Nephron (organoid): Measurements from ENCODE around the gene ANKRD13C.
"Not testable (repeated sequence)": the region's sequence is repeated elsewhere in the genome, so short reads cannot be mapped to it uniquely, and the experiment has no call there.

Source experiments
- H3K27ac Mint-ChIP-seq, 3 experiments: 2 replicates each; pipeline ENCODE4 v1.8.0; 2020; ENCODE audit warnings: mixed read lengths in 3 of 3, mild to moderate bottlenecking in 2 of 3, moderate library complexity in 1 of 3
- H3K27me3 Mint-ChIP-seq: 2 replicates; pipeline ENCODE4 v1.8.0; 2021; ENCODE audit warnings: low read depth, mild to moderate bottlenecking, moderate library complexity, mixed read lengths
- H3K36me3 Mint-ChIP-seq: 2 replicates; pipeline ENCODE4 v1.8.0; 2020; ENCODE audit warnings: low read depth, mixed read lengths
- H3K4me1 Mint-ChIP-seq: 2 replicates; pipeline ENCODE4 v1.8.0; 2020; ENCODE audit warnings: mixed read lengths
- H3K4me3 Mint-ChIP-seq, 3 experiments: 2 replicates each; pipeline ENCODE4 v1.8.0; 2020; ENCODE audit warnings: mild to moderate bottlenecking in 3 of 3, mixed read lengths in 3 of 3, moderate library complexity in 2 of 3
- H3K9me3 Mint-ChIP-seq: 2 replicates; pipeline ENCODE4 v1.8.0; 2020; ENCODE audit warnings: mixed read lengths
- TF ChIP-seq, protein P1 (sequence below), 3 experiments: fragments of 200-600 bp; sonication (generic); IDR thresholded peaks; one replicate each; pipeline ENCODE4 v1.5.0; 2021; ENCODE audit warnings: antibody characterized with exemption in 3 of 3; ENCODE audit not compliant: unreplicated experiment in 3 of 3

The ANKRD13C gene

DNA sequence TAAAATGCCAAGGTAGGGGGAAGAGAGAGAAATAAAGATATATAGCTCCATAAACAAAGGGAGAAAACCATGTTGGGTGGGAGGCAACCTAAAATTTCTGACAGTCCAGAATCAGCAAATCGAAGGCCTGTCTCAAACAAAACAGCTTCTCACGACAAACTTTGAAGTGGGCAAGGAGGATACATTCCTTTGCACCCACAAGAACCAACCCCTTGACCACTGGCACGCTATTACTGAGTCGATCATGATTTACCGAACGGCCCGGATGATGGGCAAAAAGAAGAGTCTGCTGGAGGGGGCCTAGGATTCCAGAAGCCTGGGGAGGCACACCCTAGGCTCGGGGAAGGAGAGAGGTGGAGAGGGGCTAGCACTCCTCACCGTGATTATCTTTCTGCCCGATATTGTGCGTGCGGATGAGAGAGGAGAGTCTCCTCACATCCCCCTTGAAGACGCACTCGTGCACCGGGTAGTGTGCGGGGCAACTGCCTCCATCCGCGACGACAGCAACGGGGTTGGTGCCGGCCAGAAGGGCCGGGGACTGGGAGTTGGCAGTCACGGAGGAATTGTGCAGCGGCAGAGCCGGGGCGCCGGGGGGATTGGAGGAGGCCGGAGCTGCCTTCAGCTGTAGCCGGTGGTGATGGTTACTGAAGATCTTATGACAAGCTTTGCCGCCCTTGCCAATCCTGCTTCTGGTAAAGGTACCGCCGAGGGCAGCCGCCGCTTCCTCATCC, 756 bp downstream of the ANKRD13C start:
- Mint-ChIP-seq H3K9me3 (no peaks in the 10 kb centered on the region), H3K36me3 (peaks cover 9% of the 10 kb centered on the region), H3K27me3 (no peaks in the 10 kb centered on the region), H3K4me1 (peaks cover 30% of the 10 kb centered on the region), H3K4me3 (peak overlapping the region; percentile 94 to 96 (median 95)), H3K27ac (peak overlapping the region; percentile 94 to 98 (median 98))
- TF ChIP-seq, protein P1, sequence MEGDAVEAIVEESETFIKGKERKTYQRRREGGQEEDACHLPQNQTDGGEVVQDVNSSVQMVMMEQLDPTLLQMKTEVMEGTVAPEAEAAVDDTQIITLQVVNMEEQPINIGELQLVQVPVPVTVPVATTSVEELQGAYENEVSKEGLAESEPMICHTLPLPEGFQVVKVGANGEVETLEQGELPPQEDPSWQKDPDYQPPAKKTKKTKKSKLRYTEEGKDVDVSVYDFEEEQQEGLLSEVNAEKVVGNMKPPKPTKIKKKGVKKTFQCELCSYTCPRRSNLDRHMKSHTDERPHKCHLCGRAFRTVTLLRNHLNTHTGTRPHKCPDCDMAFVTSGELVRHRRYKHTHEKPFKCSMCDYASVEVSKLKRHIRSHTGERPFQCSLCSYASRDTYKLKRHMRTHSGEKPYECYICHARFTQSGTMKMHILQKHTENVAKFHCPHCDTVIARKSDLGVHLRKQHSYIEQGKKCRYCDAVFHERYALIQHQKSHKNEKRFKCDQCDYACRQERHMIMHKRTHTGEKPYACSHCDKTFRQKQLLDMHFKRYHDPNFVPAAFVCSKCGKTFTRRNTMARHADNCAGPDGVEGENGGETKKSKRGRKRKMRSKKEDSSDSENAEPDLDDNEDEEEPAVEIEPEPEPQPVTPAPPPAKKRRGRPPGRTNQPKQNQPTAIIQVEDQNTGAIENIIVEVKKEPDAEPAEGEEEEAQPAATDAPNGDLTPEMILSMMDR (IDR thresholded peaks at IDR 0.05; ENCODE audit: unreplicated experiment in 3 of 3): no peak

DNA sequence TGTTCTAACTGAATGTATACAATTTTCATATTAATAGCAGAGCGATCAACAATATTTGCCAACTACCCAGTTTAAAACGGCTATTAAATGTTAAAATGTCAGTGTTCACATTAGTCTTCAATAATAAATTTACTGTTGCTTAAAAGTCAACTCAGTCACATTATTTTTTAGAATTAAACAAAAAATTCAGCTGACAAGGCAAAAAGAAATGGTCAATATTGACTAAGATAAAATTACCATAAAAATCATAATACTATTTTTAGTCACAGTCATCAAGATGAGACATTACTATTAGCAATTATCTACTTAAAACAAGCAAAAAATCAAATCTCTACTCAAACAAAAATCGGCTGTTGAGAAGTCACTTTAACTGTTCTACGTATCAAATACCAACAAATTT, 1.5 kb downstream of the ANKRD13C start:
- peak overlapping the region; percentile 94 to 98 (median 98) for H3K27ac Mint-ChIP-seq
- peaks cover 9% of the 10 kb centered on the region for H3K36me3 Mint-ChIP-seq
- no peaks in the 10 kb centered on the region for H3K27me3 Mint-ChIP-seq
- H3K4me1 Mint-ChIP-seq: peaks cover 30% of the 10 kb centered on the region
- TF ChIP-seq, protein P1 (IDR thresholded peaks at IDR 0.05; ENCODE audit: unreplicated experiment in 3 of 3): no peak
- no peaks in the 10 kb centered on the region for H3K9me3 Mint-ChIP-seq
- H3K4me3 Mint-ChIP-seq: peak overlapping the region; percentile 94 to 96 (median 95)

DNA sequence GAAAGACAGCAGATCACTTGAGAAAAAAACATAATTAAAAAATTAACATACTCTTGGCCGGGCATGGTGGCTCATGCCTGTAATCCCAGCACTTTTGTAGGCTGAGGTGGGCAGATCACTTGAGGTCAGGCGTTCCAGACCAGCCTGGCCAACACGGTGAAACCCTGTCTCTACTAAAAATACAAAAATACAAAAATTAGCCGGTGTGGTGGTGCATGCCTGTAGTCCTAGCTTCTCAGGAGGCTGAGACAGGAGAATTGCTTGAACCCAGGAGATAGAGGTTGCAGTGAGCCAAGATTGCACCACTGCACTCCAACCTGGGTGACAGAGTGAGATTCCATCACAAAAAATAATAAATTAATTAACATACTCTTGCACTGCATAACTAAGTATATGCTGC, 4.7 kb downstream of the ANKRD13C start:
- peaks cover 20% of the 10 kb centered on the region for H3K4me1 Mint-ChIP-seq
- H3K27ac Mint-ChIP-seq, H3K9me3 Mint-ChIP-seq, H3K27me3 Mint-ChIP-seq: not testable (repeated sequence)
- peaks cover 16% of the 10 kb centered on the region for H3K36me3 Mint-ChIP-seq
- peak overlapping the region in 1 of 3 experiments; percentile 50 for H3K4me3 Mint-ChIP-seq

DNA sequence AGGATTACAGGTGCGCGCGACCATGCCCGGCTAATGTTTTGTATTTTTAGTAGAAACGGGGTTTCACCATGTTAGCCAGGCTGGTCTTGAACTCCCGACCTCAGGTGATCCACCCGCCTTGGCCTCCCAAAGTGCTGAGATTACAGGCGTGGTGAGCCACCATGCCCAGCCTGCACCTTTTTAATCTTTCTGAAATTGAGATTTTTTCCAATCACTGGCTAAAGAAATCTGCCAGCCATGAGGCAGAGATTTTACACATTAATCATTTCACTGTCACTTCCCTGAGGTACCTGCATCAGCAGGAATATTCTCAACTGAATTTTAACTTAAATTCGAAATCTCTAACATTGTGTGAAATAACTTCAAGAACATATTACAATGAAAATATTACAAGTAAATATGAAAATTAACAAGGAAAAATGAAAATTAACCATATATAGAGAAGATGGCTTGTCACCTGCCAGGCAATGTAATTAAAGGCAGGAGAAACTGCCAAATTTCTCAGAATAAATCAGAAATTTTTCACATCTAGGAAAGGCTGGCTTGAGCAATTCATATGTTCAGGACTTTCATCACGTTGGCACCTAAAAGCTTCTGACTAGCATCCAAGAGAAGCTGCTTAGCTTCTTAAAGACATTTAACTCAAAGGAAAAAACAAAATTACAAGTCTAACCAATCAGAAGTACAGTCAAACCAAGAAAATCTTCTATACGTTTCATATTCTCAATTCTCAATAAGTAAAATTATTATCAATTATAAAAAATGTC, 5.9 kb downstream of the ANKRD13C start:
- Mint-ChIP-seq H3K36me3 (peaks cover 16% of the 10 kb centered on the region), H3K4me1 (peaks cover 17% of the 10 kb centered on the region), H3K9me3 (no peaks in the 10 kb centered on the region), H3K4me3 (no peak overlapping the region), H3K27me3 (no peaks in the 10 kb centered on the region), H3K27ac (no peak overlapping the region)
- TF ChIP-seq, protein P1 (IDR thresholded peaks at IDR 0.05; ENCODE audit: unreplicated experiment in 3 of 3): no peak

DNA sequence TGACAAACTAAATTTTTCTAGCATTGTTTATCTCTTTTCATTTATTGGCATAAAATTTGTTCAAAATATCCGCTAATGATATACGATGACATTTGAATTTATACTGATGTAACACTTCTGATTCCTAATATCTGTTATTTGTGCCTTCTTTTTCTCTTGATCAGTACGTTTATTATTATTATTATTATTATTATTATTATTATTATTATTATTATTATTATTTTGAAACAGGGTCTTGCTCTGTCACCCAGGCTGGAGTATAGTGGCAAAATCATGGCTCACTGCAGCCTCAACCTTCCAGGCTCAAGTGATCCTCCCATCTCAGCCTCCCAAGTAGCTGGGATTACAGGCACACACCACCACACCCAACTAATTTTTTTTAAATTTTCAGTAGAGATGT, 14.9 kb downstream of the ANKRD13C start:
- H3K36me3 Mint-ChIP-seq: peaks cover 36% of the 10 kb centered on the region
- H3K4me1 Mint-ChIP-seq, H3K9me3 Mint-ChIP-seq, H3K4me3 Mint-ChIP-seq, H3K27ac Mint-ChIP-seq, H3K27me3 Mint-ChIP-seq: not testable (repeated sequence)

DNA sequence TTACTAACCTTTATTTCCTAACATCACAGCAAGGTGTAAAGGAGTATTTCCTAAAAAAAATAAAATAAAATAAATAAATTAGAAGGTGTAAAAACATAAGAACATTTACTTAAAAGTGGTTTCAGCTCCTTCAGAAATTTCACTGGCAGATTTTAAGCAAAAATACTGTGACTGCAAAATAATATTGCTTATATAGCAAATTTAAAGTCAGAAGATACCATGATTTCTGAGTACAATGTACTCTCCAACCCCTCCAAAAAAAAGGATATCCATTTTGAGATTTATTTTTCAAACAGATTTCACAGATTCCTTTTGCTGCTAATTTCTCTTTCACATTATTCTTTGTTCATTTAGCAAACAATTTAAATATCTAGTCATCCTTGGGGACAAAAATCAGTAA, 18.5 kb downstream of the ANKRD13C start:
- no peaks in the 10 kb centered on the region for H3K4me1 Mint-ChIP-seq
- H3K27me3 Mint-ChIP-seq: no peaks in the 10 kb centered on the region
- H3K4me3 Mint-ChIP-seq: no peak overlapping the region
- no peaks in the 10 kb centered on the region for H3K9me3 Mint-ChIP-seq
- TF ChIP-seq, protein P1 (IDR thresholded peaks at IDR 0.05; ENCODE audit: unreplicated experiment in 3 of 3): no peak
- H3K27ac Mint-ChIP-seq: no peak overlapping the region
- peaks cover 31% of the 10 kb centered on the region for H3K36me3 Mint-ChIP-seq
